Erythroblast (primary cell): ENCODE measurements around the gene TPRA1.

ENCODE experiments used
- GATA1 ChIP-seq: IDR thresholded peaks from 2 replicates; pipeline ENCODE4 v1.6.1; 2011; ENCODE audit warnings: low read depth, mild to moderate bottlenecking, control low read depth, low read length, moderate library complexity
- POLR2A ChIP-seq: IDR thresholded peaks from 2 replicates; pipeline ENCODE4 v1.6.1; 2011; ENCODE audit warnings: mild to moderate bottlenecking, low read length

GRCh38 chr3:127543441-127543840 lies 47.1 kb downstream of the TPRA1 start:
- TF ChIP-seq POLR2A (no peak), GATA1 (no peak)
